ENCODE data around the gene INO80D.
A peak's percentile ranks its signal among the peaks of the same experiment; 100 is the strongest.
"Not testable (repeated sequence)": the region's sequence is repeated elsewhere in the genome, so short reads cannot be mapped to it uniquely, and the experiment has no call there.

Gene INO80D, protein sequence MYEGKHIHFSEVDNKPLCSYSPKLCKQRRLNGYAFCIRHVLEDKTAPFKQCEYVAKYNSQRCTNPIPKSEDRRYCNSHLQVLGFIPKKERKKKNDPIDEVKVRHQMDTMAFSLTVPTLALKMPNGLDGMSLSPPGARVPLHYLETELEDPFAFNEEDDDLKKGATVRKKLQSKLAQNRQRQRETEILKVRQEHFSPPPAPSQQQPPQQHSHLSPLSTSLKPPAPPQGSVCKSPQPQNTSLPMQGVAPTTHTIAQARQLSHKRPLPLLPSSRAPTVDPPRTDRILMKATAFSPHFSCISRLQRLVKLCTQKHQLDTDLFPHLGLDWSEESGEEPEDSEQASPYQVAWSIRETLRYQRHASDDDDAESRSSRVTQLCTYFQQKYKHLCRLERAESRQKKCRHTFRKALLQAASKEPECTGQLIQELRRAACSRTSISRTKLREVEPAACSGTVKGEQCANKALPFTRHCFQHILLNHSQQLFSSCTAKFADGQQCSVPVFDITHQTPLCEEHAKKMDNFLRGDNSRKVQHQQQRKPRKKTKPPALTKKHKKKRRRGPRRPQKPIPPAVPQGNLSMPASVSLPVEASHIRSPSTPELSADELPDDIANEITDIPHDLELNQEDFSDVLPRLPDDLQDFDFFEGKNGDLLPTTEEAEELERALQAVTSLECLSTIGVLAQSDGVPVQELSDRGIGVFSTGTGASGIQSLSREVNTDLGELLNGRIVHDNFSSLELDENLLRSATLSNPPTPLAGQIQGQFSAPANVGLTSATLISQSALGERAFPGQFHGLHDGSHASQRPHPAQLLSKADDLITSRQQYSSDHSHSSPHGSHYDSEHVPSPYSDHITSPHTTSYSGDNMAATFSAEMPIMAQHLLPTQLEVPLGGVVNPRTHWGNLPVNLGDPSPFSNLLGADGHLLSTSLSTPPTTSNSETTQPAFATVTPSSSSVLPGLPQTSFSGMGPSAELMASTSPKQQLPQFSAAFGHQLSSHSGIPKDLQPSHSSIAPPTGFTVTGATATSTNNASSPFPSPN

DNA sequence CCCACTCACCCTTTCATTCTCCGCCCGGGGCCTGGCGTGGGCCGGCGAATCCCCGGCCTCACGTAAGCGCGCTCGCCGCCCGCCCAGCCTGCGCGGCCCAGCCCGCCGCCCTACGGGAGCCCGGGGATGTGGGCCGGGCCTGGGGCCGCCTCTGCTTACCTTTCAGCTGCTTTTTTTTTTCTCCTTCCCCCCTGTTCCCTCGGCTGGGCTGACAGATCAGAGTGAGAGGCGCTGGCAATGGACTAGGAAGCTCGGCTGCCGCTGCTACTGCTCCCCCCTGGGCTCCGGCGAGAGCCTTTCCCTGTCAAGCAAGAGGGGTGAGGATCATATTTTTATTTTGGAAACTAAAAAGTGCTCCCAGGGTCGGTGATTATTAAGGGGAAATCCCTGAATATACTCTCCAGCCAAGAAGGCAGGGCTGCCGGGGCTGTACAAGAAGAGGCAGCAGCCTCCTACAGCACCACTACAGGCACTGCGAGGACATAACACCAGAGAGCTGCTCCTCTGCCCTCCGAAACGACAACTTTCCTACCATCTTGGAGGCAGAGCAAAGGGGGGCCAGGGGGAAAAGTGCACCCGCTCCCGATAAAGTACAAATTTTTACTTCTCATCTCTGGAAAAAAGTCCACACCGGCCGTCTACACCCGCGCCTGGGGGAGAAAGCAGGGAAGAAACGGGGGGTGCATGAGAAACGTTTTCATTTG is at the start of gene INO80D:
Gene INO80D (minus strand): TSS at position 433 of the 704 bp plus-strand sequence. CDS start 23,158 bp downstream, outside the sequence.
- peak; percentile 90 for DNase-seq

GRCh38 chr2:206127656-206128055 is 41.7 kb upstream of the INO80D start:
- no peak for DNase-seq

- DNase-seq: no peak
Observed at GRCh38 chr2:206125901-206126300, 39.9 kb upstream of the INO80D start.

DNA sequence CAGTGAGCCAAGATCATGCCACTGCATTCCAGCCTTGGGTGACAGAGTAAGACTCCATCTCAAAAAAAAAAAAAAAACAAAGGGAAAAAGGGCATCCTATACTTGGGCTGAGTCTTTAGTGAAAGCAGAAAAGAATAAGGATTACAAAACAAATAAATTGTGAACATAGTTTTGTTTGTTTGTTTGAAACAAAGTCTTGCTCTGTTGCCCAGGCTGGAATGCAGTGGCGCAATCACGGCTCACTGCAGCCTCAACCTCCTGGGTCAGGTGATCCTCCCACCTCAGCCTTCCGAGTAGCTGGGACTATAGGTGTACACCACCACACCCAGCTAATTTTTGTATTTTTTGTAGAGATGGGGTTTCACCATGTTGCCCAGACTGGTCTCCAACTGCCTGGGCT is 36.6 kb upstream of the INO80D start:
- DNase-seq: not testable (repeated sequence)

GRCh38 chr2:206116278-206116677 is 30.3 kb upstream of the INO80D start:
- no peak for DNase-seq

DNA sequence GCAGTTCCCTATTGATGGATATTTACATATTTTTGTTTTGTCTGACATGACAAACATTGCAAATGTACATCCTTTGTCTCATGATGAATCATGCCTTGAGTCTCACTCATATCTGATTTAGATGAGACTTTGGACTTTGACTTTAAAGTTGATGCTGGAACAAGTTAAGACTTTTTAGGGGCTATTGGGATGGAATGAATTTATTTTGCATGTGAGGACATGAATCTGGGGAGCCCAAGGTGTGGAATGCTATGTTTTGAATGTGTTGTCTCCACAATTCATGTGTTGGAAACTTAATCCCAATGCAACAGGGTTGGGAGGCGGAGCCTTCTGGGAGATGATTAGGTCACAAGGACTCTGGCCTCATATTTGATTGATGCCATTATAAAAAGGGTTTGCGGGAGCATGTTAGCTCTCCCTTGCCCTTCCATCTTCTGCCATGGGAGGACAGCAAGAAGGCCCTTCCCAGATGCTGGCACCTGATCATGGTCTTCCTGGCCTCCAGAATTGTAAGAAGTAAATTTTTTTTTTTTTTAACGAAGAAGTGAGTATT is 29.1 kb upstream of the INO80D start:
- DNase-seq: no peak

- no peak for DNase-seq
Observed at GRCh38 chr2:206112846-206113547, 27.0 kb upstream of the INO80D start.

GRCh38 chr2:206112108-206112507 is 26.1 kb upstream of the INO80D start:
- no peak for DNase-seq

- no peak for DNase-seq
Observed at GRCh38 chr2:206108713-206109112, 22.7 kb upstream of the INO80D start.

DNA sequence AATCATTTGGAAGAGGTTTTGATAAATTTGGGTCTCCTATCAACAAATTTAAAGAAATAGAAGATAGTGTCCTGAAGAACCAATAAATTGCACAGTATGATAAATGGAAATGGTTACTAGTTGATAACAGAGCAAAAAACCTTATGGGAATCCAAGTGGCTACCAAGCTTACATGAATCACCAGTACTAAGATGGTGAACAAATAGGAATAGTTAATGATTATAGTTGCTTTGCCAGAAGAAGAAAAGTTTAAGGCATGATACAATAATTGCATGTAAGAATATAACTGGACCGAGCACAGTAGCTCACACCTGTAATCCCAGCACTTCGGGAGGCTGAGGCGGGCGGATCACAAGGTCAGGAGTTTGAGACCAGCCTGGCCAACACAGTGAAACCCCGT is 19.6 kb upstream of the INO80D start:
- DNase-seq: no peak

- DNase-seq: no peak
Observed at GRCh38 chr2:206105038-206105437, 19.1 kb upstream of the INO80D start.

DNA sequence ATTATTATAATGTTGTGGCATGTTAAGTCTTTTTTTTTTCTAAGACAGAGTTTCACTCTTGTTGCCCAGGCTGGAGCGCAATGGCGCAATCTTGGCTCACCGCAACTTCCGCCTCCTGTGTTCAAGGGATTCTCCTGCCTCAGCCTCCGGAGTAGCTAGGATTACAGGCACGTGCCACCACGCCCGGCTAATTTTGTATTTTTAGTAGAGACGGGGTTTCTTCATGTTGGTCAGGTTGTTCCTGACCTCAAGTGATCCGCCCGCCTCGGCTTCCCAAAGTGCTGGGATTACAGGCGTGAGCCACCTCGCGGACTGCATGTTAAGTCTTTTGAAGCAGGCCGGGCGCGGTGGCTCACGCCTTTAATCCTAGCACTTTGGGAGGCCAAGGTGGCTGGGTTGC is 12.9 kb upstream of the INO80D start:
- DNase-seq: not testable (repeated sequence)

GRCh38 chr2:206098471-206098870 is 12.5 kb upstream of the INO80D start:
- DNase-seq: no peak

GRCh38 chr2:206096876-206097275 is 10.9 kb upstream of the INO80D start:
- DNase-seq: no peak

GRCh38 chr2:206095536-206096332 is 9.8 kb upstream of the INO80D start:
- DNase-seq: no peak

DNA sequence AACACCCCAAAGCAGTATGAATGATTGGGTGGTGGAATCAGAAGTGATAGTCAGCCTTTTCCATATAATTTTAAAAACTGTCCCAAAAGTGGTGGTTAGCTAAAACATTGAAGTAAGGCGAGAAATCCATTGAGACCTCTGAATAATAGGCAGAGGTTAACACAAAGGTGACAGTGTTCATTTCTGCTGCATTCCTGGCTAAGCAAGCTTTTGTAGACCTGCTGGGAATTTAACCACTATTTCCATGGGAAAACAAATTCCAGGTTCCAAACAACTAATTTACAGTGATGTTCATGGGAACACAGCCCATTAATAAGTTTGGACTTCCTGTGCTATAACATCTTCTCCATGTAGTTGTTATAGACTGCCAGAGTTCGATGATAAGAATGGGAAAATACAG is 6.3 kb upstream of the INO80D start:
- no peak for DNase-seq

DNA sequence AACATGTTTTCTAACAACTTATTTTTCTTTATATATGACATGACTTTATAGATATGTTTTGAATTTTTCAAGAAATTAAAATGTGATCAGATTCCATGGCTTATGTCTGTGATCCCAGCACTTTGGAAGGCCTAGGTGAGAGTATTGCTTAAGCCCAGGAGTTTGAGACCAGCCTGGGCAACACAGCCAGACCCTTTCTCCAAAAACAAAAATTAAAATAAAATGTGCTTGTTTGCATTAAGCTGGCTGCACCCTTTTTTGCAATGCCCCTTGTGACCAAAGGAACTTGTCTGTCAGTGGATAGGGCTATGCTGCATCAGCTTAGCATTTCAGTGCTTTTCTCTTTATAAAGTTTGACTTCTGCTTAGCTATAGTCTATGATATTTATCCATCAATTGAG is 2.3 kb upstream of the INO80D start:
- no peak for DNase-seq

- peak; percentile 5 for DNase-seq
Observed at GRCh38 chr2:206086716-206087350, 859 bp upstream of the INO80D start.

DNA sequence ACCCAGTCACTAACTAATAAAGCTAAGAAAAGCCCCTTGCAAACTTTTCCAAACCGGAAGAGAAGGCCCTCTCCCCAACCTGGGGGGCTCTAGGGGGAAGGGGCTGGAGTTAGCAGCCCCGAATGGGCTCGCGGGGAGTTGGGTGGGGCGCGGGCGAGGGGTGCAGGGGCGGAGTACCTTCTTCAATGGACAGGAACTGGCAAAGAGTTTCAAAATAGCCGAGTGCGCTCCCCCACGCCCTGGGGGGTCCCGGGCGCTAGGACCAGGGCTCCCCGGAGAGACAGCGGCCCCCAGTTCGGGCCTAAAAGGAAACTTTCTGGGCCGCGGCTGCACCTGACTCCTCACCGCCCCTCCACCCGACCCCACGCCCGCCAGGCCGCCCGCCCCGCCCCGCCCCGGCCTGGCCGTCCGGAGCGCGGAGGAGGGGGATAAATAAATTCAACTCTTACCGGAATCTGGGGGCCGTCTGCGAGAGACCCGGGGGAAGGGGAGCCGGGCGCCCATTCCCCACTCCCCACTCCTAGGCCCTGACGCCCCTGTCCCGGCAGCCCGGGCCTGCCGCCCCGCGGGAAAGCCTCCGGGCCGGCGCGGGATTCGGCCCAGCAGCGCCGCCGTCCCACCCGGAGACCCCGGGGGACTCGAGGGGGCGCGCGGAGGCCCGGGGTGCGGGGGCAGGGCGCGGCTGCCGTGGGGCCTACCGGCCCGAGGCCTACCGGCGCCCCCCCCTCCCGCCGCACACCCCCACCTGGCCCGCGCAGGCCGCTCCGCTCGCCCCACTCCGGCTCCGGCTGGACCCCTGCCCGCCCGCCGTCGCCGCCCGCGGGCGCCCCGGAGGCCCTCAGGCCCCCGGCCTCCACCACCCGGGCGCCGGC is 868 bp downstream of the INO80D start:
- peak; percentile 59 for DNase-seq
